BLaER1 treated with 17β-estradiol and CSF1 and Interleukin-3, amounts not matched to agents 10 nM and 100 nM (cell line): Measurements from ENCODE around the gene ACTL7B.

ENCODE experiments used
- H3K27ac ChIP-seq, 11 experiments: shearing (Covaris generic); formaldehyde crosslinking; 2 replicates each; pipeline ENCODE4 v1.8.1; 2022
- H3K27me3 ChIP-seq, 11 experiments: shearing (Covaris generic); formaldehyde crosslinking; 2 replicates each; pipeline ENCODE4 v1.8.1; 2022
- H3K36me3 ChIP-seq, 11 experiments: shearing (Covaris generic); formaldehyde crosslinking; 2 replicates each; pipeline ENCODE4 v1.8.1; 2022
- H3K4me1 ChIP-seq, 10 experiments: shearing (Covaris generic); formaldehyde crosslinking; 2 replicates each; pipeline ENCODE4 v1.8.1; 2022
- H3K4me2 ChIP-seq, 11 experiments: shearing (Covaris generic); formaldehyde crosslinking; 2 replicates each; pipeline ENCODE4 v1.8.1; 2022
- H3K4me3 ChIP-seq, 10 experiments: shearing (Covaris generic); formaldehyde crosslinking; 2 replicates each; pipeline ENCODE4 v1.8.1; 2022
- H3K9ac ChIP-seq, 11 experiments: shearing (Covaris generic); formaldehyde crosslinking; 2 replicates each; pipeline ENCODE4 v1.8.1; 2022
- H3K9me3 ChIP-seq, 11 experiments: shearing (Covaris generic); formaldehyde crosslinking; replicated peaks in 1 of 11; 2 replicates each; pipeline ENCODE4 v1.8.1; 2022
- H4K20me1 ChIP-seq, 11 experiments: shearing (Covaris generic); formaldehyde crosslinking; 2 replicates each; pipeline ENCODE4 v1.8.1; 2022
- Cebpa-rat ChIP-seq, 11 experiments: shearing (Covaris generic); IDR thresholded peaks; 2 replicates each; pipeline ENCODE4 v1.8.1; 2022

Gene ACTL7B

DNA sequence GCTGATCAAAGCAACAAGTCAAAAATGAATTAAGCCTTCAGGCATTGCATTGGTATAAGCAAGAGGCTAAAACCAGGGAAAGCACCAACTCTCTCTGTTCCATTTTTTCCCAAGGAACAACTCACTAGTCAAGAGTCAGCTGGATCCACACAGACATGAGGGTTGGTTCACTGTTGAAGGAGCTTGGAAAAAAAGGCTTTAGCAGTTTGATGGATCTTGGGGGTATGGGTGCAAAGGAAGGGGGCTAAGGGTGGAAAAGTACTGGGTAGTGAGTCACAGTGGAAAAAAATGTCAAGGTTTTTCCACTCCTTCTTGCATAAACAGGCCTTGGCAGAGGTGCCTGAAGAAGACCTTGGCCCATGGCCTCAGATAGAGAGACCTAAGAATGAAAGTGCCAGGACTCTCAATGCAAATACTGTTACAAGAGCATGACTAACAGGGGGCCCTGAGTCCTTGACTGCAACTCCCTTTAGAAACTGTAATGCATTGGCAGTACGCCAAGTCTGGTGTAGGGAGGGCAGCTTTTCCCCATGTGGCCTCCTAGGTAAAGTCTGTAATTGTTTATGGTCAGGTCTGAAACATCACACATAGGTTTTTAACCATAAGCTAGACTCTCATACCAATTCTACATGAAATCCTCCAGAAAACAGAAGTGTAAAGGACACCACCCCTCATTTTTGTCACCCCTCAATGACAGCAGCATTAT lies 30.0 kb upstream of the ACTL7B start:
- peaks cover 64 to 90% (median 78%) of the 10 kb centered on the region in 11 experiments for H3K36me3 ChIP-seq
- H3K27ac ChIP-seq: no peak overlapping the region
- no peak overlapping the region for H3K4me2 ChIP-seq

DNA sequence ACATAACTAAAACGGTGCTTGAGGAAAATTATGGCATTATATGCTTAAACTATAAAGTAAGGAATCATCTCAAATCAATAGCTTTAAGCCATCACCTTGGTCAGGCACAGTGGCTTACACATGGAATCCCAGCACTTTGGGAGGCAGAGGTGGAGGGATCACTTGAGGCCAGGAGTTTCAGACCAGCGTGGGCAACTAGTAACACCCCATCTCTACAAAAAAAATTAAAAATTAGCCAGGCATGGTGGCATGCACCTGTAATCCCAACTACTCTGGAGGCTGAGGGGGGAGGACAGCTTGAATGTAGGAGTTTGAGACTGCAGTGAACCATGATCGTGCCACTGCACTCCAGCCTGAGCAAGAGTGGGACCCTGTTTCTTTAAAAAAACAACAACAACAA lies 28.9 kb upstream of the ACTL7B start:
- H3K27me3 ChIP-seq: no peaks in the 10 kb centered on the region
- H3K36me3 ChIP-seq: peaks cover 60 to 90% (median 77%) of the 10 kb centered on the region in 11 experiments
- no peaks in the 10 kb centered on the region for H4K20me1 ChIP-seq
- TF ChIP-seq Cebpa-rat (IDR thresholded peaks at IDR 0.05): no peak
- H3K4me1 ChIP-seq: no peaks in the 10 kb centered on the region
- no peak overlapping the region for H3K9ac ChIP-seq
- no peak overlapping the region for H3K27ac ChIP-seq
- no peaks in the 10 kb centered on the region for H3K9me3 ChIP-seq
- no peak overlapping the region for H3K4me3 ChIP-seq
- no peak overlapping the region for H3K4me2 ChIP-seq

More for the DNA sequence above, 30.0 kb upstream of the ACTL7B start:
- no peaks in the 10 kb centered on the region for H3K4me1 ChIP-seq
- H3K9ac ChIP-seq: no peak overlapping the region
- no peaks in the 10 kb centered on the region for H3K27me3 ChIP-seq
- H3K9me3 ChIP-seq: no peaks in the 10 kb centered on the region
- H3K4me3 ChIP-seq: no peak overlapping the region
- TF ChIP-seq Cebpa-rat (IDR thresholded peaks at IDR 0.05): no peak
- no peaks in the 10 kb centered on the region for H4K20me1 ChIP-seq

DNA sequence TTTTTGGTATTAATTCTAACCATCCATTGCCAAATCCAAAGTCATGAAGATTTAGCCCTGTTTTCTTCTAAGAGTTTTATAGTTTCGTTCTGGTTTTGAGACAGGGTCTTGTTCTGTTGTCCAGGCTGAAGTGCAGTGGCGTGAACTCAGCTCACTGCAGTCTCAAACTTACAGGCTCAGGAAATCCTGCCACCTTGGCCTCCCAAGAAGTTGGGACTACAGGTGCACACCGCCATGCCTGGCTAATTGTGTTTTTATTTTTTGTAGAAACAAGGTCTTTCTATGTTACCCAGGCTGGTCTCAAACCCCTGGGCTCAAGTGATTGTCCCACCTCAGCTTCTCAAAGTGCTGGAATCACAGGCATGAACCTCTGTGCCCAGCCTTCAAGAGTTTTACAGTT lies 27.3 kb upstream of the ACTL7B start:
- Histone ChIP-seq H3K9ac (no peak overlapping the region), H3K4me3 (no peak overlapping the region), H3K27me3 (no peaks in the 10 kb centered on the region), H3K9me3 (no peaks in the 10 kb centered on the region), H4K20me1 (no peaks in the 10 kb centered on the region), H3K4me2 (no peak overlapping the region), H3K36me3 (peaks cover 63 to 90% (median 77%) of the 10 kb centered on the region in 11 experiments), H3K4me1 (no peaks in the 10 kb centered on the region), H3K27ac (no peak overlapping the region)
- no peak for TF ChIP-seq Cebpa-rat (IDR thresholded peaks at IDR 0.05)

DNA sequence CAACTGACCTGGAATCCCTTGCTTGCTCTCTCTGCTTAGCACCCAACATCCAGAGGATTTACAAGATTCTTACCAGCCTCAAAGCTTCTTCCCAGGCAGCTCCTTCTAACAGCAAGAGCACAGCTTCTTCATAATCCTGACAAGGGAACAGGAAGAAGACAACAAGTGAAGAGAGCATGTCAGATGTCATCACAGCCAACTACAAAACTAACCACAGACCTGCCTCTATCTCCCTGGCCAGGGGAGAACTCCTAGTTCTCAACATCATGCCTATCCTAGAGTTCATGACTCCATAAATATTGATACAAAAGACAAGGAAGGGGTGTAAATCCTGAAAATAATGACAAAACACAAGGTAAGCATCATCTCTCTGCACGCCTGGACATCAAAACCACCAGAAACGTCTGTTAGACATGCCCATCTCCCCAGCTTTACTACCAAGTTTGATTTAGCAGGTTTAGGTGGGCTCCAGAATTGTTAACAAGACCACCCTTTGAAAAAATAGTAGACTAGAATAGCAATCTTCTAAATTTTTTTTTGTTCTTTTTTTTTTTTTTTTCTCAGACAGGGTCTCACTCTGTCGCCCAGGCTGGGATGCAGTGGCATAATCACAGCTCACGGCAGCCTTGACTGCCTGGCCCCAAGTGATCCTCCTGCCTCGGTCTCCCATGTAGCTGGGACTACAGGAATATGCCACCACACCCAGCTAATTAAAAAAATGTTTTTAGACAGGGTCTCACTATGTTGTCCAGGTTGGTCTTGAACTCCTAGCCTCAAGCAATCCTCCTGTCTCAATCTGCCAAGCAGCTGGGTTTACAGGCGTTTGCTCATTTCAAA lies 26.5 kb upstream of the ACTL7B start:
- no peaks in the 10 kb centered on the region for H3K9me3 ChIP-seq
- no peak overlapping the region for H3K4me3 ChIP-seq
- no peaks in the 10 kb centered on the region for H3K4me1 ChIP-seq
- peaks cover 63 to 90% (median 77%) of the 10 kb centered on the region in 11 experiments for H3K36me3 ChIP-seq
- TF ChIP-seq Cebpa-rat (IDR thresholded peaks at IDR 0.05): no peak
- no peaks in the 10 kb centered on the region for H4K20me1 ChIP-seq
- H3K9ac ChIP-seq: no peak overlapping the region
- H3K27ac ChIP-seq: no peak overlapping the region
- H3K27me3 ChIP-seq: no peaks in the 10 kb centered on the region
- no peak overlapping the region for H3K4me2 ChIP-seq

DNA sequence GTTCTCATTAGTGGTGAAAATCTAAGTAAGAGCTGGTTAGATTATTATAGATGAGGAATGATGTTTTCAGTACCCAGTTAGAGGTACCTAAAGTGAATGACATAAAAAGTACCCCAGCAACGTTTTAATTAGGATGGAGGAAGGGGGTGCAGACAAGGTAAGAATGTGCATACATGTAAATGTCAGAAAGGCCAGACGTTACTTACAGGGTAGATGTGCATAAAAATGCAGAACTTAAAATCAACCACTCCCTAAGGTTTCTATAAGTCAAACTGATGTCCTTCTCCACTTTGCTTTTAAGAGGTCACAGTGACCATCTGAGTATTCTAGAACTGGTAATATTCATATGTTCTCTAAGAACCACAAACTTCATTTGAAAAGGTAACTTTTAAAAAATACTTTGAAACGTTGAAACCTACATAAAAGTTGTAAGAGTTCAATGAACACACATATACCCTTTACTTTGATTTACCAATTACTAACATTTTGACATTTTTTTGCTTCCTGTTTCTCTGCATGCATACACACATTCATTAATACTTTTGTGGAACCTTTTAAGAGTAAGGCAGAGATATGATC lies 25.0 kb upstream of the ACTL7B start:
- peaks cover 69 to 90% (median 81%) of the 10 kb centered on the region in 11 experiments for H3K36me3 ChIP-seq
- H3K27ac ChIP-seq: no peak overlapping the region
- no peak overlapping the region for H3K9ac ChIP-seq
- H3K4me2 ChIP-seq: no peak overlapping the region
- no peak for TF ChIP-seq Cebpa-rat (IDR thresholded peaks at IDR 0.05)
- H3K27me3 ChIP-seq: no peaks in the 10 kb centered on the region
- H3K4me3 ChIP-seq: no peak overlapping the region
- no peaks in the 10 kb centered on the region for H4K20me1 ChIP-seq
- H3K9me3 ChIP-seq: no peaks in the 10 kb centered on the region
- no peaks in the 10 kb centered on the region for H3K4me1 ChIP-seq

DNA sequence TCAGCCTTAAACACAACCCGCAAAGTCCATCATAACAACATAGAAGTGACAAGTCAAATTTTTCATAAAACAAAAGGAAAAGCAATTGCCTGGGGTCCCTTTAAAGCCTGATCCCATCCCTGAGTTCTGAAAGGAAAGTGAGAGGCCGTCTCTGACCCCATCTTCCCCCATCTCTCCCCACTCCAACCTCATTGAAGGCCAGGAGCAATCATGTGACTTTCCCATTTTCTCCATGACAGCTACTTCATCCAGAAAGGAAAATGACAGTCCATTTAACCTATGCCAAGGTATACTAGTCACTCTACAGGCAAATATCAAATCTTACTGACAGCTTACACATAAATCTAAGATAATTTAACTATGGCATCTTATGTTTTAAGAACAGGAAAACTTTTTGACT lies 21.7 kb upstream of the ACTL7B start:
- Histone ChIP-seq H3K9me3 (peaks cover 0 to 8% (median 0%) of the 10 kb centered on the region in 11 experiments; a peak in 1 of 22 replicates), H3K4me3 (no peak overlapping the region), H3K4me2 (no peak overlapping the region), H3K27me3 (no peaks in the 10 kb centered on the region), H3K9ac (no peak overlapping the region), H4K20me1 (no peaks in the 10 kb centered on the region), H3K4me1 (no peaks in the 10 kb centered on the region), H3K36me3 (peaks cover 87 to 100% (median 94%) of the 10 kb centered on the region in 11 experiments), H3K27ac (no peak overlapping the region)
- TF ChIP-seq Cebpa-rat (IDR thresholded peaks at IDR 0.05): no peak

DNA sequence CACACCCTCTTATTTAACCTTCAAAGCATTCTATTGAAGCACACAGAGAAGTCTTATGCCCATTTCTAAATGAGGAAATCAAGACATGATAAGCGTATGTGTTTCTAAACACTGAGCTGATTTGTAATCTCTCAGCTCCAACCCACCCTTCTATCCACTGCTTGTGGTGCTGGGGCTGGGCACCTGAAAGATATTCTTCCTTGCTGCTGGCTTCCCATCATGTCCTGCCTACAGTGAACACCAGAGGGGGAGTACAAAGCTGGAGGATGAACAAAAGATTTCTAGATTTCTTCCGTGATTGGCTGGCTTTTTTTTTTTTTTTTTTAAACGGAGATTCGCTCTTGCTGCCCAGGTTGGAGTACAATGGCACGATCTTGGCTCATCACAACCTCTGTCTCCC lies 20.6 kb upstream of the ACTL7B start:
- Histone ChIP-seq H3K9me3 (peaks cover 8 to 17% (median 10%) of the 10 kb centered on the region in 11 experiments), H3K4me1 (no peaks in the 10 kb centered on the region), H4K20me1 (no peaks in the 10 kb centered on the region), H3K27me3 (no peaks in the 10 kb centered on the region), H3K9ac (no peak overlapping the region), H3K27ac (no peak overlapping the region), H3K36me3 (peaks cover 88 to 100% (median 94%) of the 10 kb centered on the region in 11 experiments), H3K4me2 (no peak overlapping the region), H3K4me3 (no peak overlapping the region)
- no peak for TF ChIP-seq Cebpa-rat (IDR thresholded peaks at IDR 0.05)

GRCh38 chr9:108874058-108874788 lies 18.4 kb upstream of the ACTL7B start:
- H3K36me3 ChIP-seq: peaks cover 93 to 100% (median 99%) of the 10 kb centered on the region in 11 experiments

More at GRCh38 chr9:108874058-108874788, 18.4 kb upstream of the ACTL7B start:
- H4K20me1 ChIP-seq: no peaks in the 10 kb centered on the region
- H3K27ac ChIP-seq: no peak overlapping the region
- H3K4me3 ChIP-seq: no peak overlapping the region
- H3K4me1 ChIP-seq: no peaks in the 10 kb centered on the region
- no peak for TF ChIP-seq Cebpa-rat (IDR thresholded peaks at IDR 0.05)
- no peak overlapping the region for H3K9ac ChIP-seq
- H3K4me2 ChIP-seq: no peak overlapping the region
- H3K9me3 ChIP-seq: peaks cover 12 to 22% (median 15%) of the 10 kb centered on the region in 11 experiments
- no peaks in the 10 kb centered on the region for H3K27me3 ChIP-seq
